HG02610 (cell line): ENCODE data around the gene PRCC.

Experiments used
- ATAC-seq: cut with Tn5 transposase; IDR thresholded peaks from one replicate; pipeline ENCODE4 v1.9.1; 2021; ENCODE audit warnings: mild to moderate bottlenecking, moderate library complexity; ENCODE audit not compliant: unreplicated experiment

PRCC gene

GRCh38 chr1:156841295-156841855 lies 74.0 kb downstream of the PRCC start:
- ATAC-seq, result no peak

- no peak for ATAC-seq
Observed at GRCh38 chr1:156842618-156843300, 75.4 kb downstream of the PRCC start.

GRCh38 chr1:156844102-156844501 lies 76.8 kb downstream of the PRCC start:
- ATAC-seq, result no peak

- no peak for ATAC-seq
Observed at GRCh38 chr1:156844638-156845037, 77.3 kb downstream of the PRCC start.

- ATAC-seq, result no peak
Observed at GRCh38 chr1:156845055-156845952, 78.0 kb downstream of the PRCC start.

GRCh38 chr1:156845953-156846545 lies 78.7 kb downstream of the PRCC start:
- no peak for ATAC-seq

GRCh38 chr1:156846643-156847042 lies 79.3 kb downstream of the PRCC start:
- ATAC-seq, result no peak

- no peak for ATAC-seq
Observed at GRCh38 chr1:156847591-156848460, 80.5 kb downstream of the PRCC start.

GRCh38 chr1:156848461-156849150 lies 81.3 kb downstream of the PRCC start:
- ATAC-seq, result no peak

GRCh38 chr1:156849151-156849496 lies 81.8 kb downstream of the PRCC start:
- no peak for ATAC-seq
